Measurements from ENCODE around the gene ZNF197. TPM values are rescaled to one million over a fixed set of nuclear protein-coding genes. Genes with fewer than 3 reads are reported as not detected.

The ZNF197 gene
- total and polyA plus RNA-seq, 2 of the 13 experiments (the other 11 are each of a cell fraction or from before 2014, with no cell fraction given), result 1.8 to 6.8 TPM

- no peak overlapping the region for H2AFZ ChIP-seq (ENCODE audit: low read length)
- no peak overlapping the region for H3K4me3 ChIP-seq (replicated peaks in 1 of 3; ENCODE audit: insufficient read depth in 1 of 3, low read depth in 2 of 3, low read length in 3 of 3)
- in situ Hi-C loops (cut with HindIII; ENCODE audit: extremely low pct_ligation_motif_present, low pct_unique_long_range_greater_than_20kb), result no loop called here
- DNase-seq (ENCODE audit: low spot score) (no peak), ATAC-seq (no peak), FAIRE-seq (no peak)
- no peak overlapping the region for H3K9ac ChIP-seq (ENCODE audit: insufficient read depth, low read depth, low read length)
- no peak overlapping the region for H3K27ac ChIP-seq (ENCODE audit: extremely low read length, insufficient read depth, low read length)
- H3K27me3 ChIP-seq (ENCODE audit: control insufficient read depth in 1 of 2, insufficient read depth in 2 of 2, low read length in 2 of 2), result no peaks in the 10 kb centered on the region; a peak in 1 of 5 replicates
- intact Hi-C loops (cut with micrococcal nuclease; ENCODE audit: unreplicated experiment), result no loop called here
- H3K4me2 ChIP-seq (ENCODE audit: low read depth, low read length), result no peak overlapping the region
- H3K4me1 ChIP-seq (ENCODE audit: insufficient read depth, low read length), result no peaks in the 10 kb centered on the region
- BruUV-seq (replicated peaks), result no TSS peak
- no peaks in the 10 kb centered on the region for H3K36me3 ChIP-seq (replicated peaks in 1 of 2; ENCODE audit: control insufficient read depth in 1 of 2, insufficient read depth in 2 of 2, low read length in 2 of 2)
- POLR2A ChIA-PET, result no interaction called here
- TF ChIP-seq ATF2 (CRISPR knock-in tag; IDR thresholded peaks at IDR 0.05), result no peak
- TF ChIP-seq CEBPB (IDR thresholded peaks at IDR 0.05; ENCODE audit: borderline replicate concordance, low read depth, low read length), result 0 out of 2 replicates have a peak, but pooled peaks have one; percentile 8
- no peaks in the 10 kb centered on the region for H4K20me1 ChIP-seq (ENCODE audit: insufficient read depth, low read length)
- no peaks in the 10 kb centered on the region for H3K79me2 ChIP-seq (ENCODE audit: insufficient read depth, low read length)
- WGBS (ENCODE audit: low lambda C conversion rate), result 56% methylated on average over 1 of the region's 1 CpG
- no peaks in the 10 kb centered on the region for H3K9me3 ChIP-seq (ENCODE audit: low read length)
- CTCF ChIA-PET (ENCODE audit: low intra/inter-chr PET ratio, low total read pairs), result no interaction called here
Observed at GRCh38 chr3:44596621-44597020, 28.2 kb upstream of the ZNF197 start.

GRCh38 chr3:44601749-44602148 is 23.1 kb upstream of the ZNF197 start:
- no TSS peak for BruUV-seq (replicated peaks)
- H3K79me2 ChIP-seq (ENCODE audit: insufficient read depth, low read length), result no peaks in the 10 kb centered on the region
- H3K27ac ChIP-seq (ENCODE audit: extremely low read length, insufficient read depth, low read length), result no peak overlapping the region
- H2AFZ ChIP-seq (ENCODE audit: low read length), result no peak overlapping the region
- no peak overlapping the region for H3K4me2 ChIP-seq (ENCODE audit: low read depth, low read length)
- no peak for FAIRE-seq
- no peaks in the 10 kb centered on the region for H3K27me3 ChIP-seq (ENCODE audit: control insufficient read depth in 1 of 2, insufficient read depth in 2 of 2, low read length in 2 of 2)
- TF ChIP-seq SNRNP70 (IDR thresholded peaks at IDR 0.05; ENCODE audit: low read depth, low read length) (no peak), PAX8 (CRISPR knock-in tag; IDR thresholded peaks at IDR 0.05; ENCODE audit: borderline replicate concordance) (no peak), KMT2B (CRISPR knock-in tag; IDR thresholded peaks at IDR 0.05) (no peak), JDP2 (CRISPR knock-in tag; IDR thresholded peaks at IDR 0.05; ENCODE audit: borderline replicate concordance) (no peak), PAF1 (CRISPR knock-in tag; IDR thresholded peaks at IDR 0.05) (no peak), ZMYM2 (CRISPR knock-in tag; IDR thresholded peaks at IDR 0.05) (no peak), BRCA1 (CRISPR knock-in tag; IDR thresholded peaks at IDR 0.05) (no peak), ZNF451 (CRISPR knock-in tag; IDR thresholded peaks at IDR 0.05) (no peak), ELF4 (CRISPR knock-in tag; IDR thresholded peaks at IDR 0.05; ENCODE audit: borderline replicate concordance) (no peak), CREB3 (CRISPR knock-in tag; IDR thresholded peaks at IDR 0.05) (no peak), CEBPZ (IDR thresholded peaks at IDR 0.05; ENCODE audit: low read length) (no peak), NCOR1 (IDR thresholded peaks at IDR 0.05; ENCODE audit: borderline replicate concordance, low read length) (no peak)
- POLR2A ChIA-PET, result no interaction called here
- DNase-seq (ENCODE audit: low spot score), result no peak
- H3K36me3 ChIP-seq (replicated peaks in 1 of 2; ENCODE audit: control insufficient read depth in 1 of 2, insufficient read depth in 2 of 2, low read length in 2 of 2), result no peaks in the 10 kb centered on the region
- H3K4me1 ChIP-seq (ENCODE audit: insufficient read depth, low read length), result no peaks in the 10 kb centered on the region
- no peak for ATAC-seq
- H3K9me3 ChIP-seq (ENCODE audit: low read length), result no peaks in the 10 kb centered on the region
- H3K4me3 ChIP-seq (replicated peaks in 1 of 3; ENCODE audit: insufficient read depth in 1 of 3, low read depth in 2 of 3, low read length in 3 of 3), result no peak overlapping the region
- CTCF ChIA-PET (ENCODE audit: low intra/inter-chr PET ratio, low total read pairs), result no interaction called here
- intact Hi-C loops (cut with micrococcal nuclease; ENCODE audit: unreplicated experiment) (no loop called here), in situ Hi-C loops (cut with HindIII; ENCODE audit: extremely low pct_ligation_motif_present, low pct_unique_long_range_greater_than_20kb) (no loop called here)
- no peak overlapping the region for H3K9ac ChIP-seq (ENCODE audit: insufficient read depth, low read depth, low read length)
- no peaks in the 10 kb centered on the region for H4K20me1 ChIP-seq (ENCODE audit: insufficient read depth, low read length)
- 81% methylated on average over 2 of the region's 2 CpGs for WGBS (ENCODE audit: low lambda C conversion rate)
